Neural crest cell (in vitro differentiated cells): ENCODE results near the gene MYO15A. TPM values are rescaled to one million over a fixed set of nuclear protein-coding genes. Genes with fewer than 3 reads are reported as not detected.
A peak's percentile ranks its signal among the peaks of the same experiment; 100 is the strongest.

ENCODE experiments used
- DNase-seq: peaks from one replicate; pipeline ENCODE4 v3.0.0; 2021; ENCODE audit warnings: low read depth, mixed read lengths, low spot score
- H3K27ac Mint-ChIP-seq: one replicate; pipeline ENCODE4 v1.8.0; 2021; ENCODE audit warnings: mild to moderate bottlenecking, mixed read lengths; ENCODE audit not compliant: unreplicated experiment
- H3K27me3 Mint-ChIP-seq: 2 replicates; pipeline ENCODE4 v1.8.0; 2021; ENCODE audit warnings: low read depth, mild to moderate bottlenecking, mixed read lengths
- H3K36me3 Mint-ChIP-seq: 2 replicates; pipeline ENCODE4 v1.8.0; 2021; ENCODE audit warnings: low read depth, mild to moderate bottlenecking, mixed read lengths
- H3K4me1 Mint-ChIP-seq: 2 replicates; pipeline ENCODE4 v1.8.0; 2021; ENCODE audit warnings: mixed read lengths
- H3K4me3 Mint-ChIP-seq: one replicate; pipeline ENCODE4 v1.8.0; 2021; ENCODE audit warnings: mild to moderate bottlenecking, mixed read lengths
- H3K9me3 Mint-ChIP-seq: 2 replicates; pipeline ENCODE4 v1.8.0; 2021; ENCODE audit warnings: mixed read lengths
- total RNA-seq: library from RNA; stranded (reverse); gene quantifications from 2 replicates; pipeline ENCODE4 v1.2.1, GENCODE V29; 2021
- TF ChIP-seq, protein P1 (sequence below): fragments of 200-600 bp; sonication (generic); conservative IDR thresholded peaks from 2 replicates; pipeline ENCODE4 v1.5.0; 2021; ENCODE audit warnings: antibody characterized with exemption, mild to moderate bottlenecking

MYO15A gene
- total RNA-seq, 1 donor from 2014 or later = 1.6 TPM

DNA sequence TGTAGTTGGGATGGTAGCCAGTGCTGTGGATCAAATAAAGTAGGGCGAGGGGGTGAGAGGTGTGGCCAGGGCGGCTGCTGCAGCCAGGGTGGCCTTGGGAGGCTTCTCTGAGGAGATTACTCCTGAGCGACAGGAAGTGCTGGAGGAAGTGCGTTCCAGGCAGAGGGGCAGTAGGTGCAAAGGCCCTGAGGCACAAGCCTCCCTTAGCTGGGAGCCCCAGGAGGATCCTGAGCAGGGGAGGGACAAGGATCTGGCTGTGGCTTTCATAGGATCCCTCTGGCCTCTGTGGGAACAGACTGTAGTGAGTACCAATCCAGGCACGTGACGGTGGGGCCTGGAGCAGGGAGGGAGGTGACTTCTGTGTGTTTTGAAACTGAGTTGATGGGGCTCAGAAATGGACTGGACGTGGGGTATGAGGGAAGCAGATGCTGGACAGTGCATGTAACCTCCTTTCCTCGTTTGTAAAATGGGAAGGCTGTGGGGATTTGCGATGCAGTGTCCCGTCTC lies 119.7 kb downstream of the MYO15A start:
- TF ChIP-seq, protein P1, sequence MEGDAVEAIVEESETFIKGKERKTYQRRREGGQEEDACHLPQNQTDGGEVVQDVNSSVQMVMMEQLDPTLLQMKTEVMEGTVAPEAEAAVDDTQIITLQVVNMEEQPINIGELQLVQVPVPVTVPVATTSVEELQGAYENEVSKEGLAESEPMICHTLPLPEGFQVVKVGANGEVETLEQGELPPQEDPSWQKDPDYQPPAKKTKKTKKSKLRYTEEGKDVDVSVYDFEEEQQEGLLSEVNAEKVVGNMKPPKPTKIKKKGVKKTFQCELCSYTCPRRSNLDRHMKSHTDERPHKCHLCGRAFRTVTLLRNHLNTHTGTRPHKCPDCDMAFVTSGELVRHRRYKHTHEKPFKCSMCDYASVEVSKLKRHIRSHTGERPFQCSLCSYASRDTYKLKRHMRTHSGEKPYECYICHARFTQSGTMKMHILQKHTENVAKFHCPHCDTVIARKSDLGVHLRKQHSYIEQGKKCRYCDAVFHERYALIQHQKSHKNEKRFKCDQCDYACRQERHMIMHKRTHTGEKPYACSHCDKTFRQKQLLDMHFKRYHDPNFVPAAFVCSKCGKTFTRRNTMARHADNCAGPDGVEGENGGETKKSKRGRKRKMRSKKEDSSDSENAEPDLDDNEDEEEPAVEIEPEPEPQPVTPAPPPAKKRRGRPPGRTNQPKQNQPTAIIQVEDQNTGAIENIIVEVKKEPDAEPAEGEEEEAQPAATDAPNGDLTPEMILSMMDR = no peak
- Mint-ChIP-seq H3K27me3 (no peaks in the 10 kb centered on the region), H3K36me3 (no peaks in the 10 kb centered on the region), H3K9me3 (no peaks in the 10 kb centered on the region), H3K4me1 (peaks cover 68% of the 10 kb centered on the region), H3K27ac (peak overlapping the region; percentile 47), H3K4me3 (peak overlapping the region; percentile 96)
- no peak for DNase-seq

DNA sequence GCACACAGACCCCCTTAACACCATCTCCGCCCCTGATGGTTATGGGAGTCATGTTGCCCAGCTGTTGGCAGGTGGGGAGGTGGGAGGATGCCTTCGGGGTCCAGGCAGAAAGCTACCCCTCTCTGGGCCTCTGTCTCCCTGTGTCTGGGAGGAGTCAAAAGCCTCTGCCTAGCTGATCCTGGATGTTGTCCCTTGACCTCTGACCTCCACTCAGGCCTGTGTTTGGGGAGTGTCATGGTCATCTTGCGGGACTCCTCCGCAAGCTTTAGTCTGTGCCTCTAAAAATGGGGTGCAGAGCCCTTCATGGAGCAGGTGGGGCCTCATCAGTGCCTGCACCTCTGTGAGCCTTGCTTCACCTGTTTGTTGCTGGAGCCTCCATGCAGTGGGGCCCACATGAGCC lies 120.7 kb downstream of the MYO15A start:
- TF ChIP-seq, protein P1 = no peak

More for the DNA sequence above, 120.7 kb downstream of the MYO15A start:
- H3K9me3 Mint-ChIP-seq = no peaks in the 10 kb centered on the region
- no peak overlapping the region for H3K27ac Mint-ChIP-seq
- H3K36me3 Mint-ChIP-seq = no peaks in the 10 kb centered on the region
- no peak for DNase-seq
- peaks cover 64% of the 10 kb centered on the region for H3K4me1 Mint-ChIP-seq
- peak overlapping the region; percentile 72 for H3K4me3 Mint-ChIP-seq
- H3K27me3 Mint-ChIP-seq = no peaks in the 10 kb centered on the region

Other genes starting within 250 kb of the MYO15A start
- gene TOM1L2, start 136.4 kb upstream of the MYO15A start, total RNA-seq = 15.9 and 16.3 TPM in 2 replicates
- 0.61 and 1.6 TPM in 2 replicates for gene DRC3, start 135.9 kb upstream of the MYO15A start, total RNA-seq
- gene ATPAF2, start 69.6 kb upstream of the MYO15A start, total RNA-seq = 20.3 and 23.1 TPM in 2 replicates
- gene GID4, start 69.3 kb upstream of the MYO15A start, total RNA-seq = 11.8 and 12.2 TPM in 2 replicates
- 40.3 and 41.5 TPM in 2 replicates for gene DRG2, start 20.8 kb upstream of the MYO15A start, total RNA-seq
- 104 and 109 TPM in 2 replicates for gene ALKBH5, start 75.1 kb downstream of the MYO15A start, total RNA-seq
- gene LLGL1, start 116.9 kb downstream of the MYO15A start, total RNA-seq = 93.3 and 99.3 TPM in 2 replicates
- 181 and 183 TPM in 2 replicates for gene FLII, start 150.0 kb downstream of the MYO15A start, total RNA-seq
- gene MIEF2, start 151.9 kb downstream of the MYO15A start, total RNA-seq = 8.8 and 12.2 TPM in 2 replicates
- gene TOP3A, start 206.2 kb downstream of the MYO15A start, total RNA-seq = 98.5 and 107 TPM in 2 replicates
- gene SMCR8, start 206.5 kb downstream of the MYO15A start, total RNA-seq = 20.2 and 20.8 TPM in 2 replicates